ENCODE results near the gene P3H1. TPM values are rescaled to one million over a fixed set of nuclear protein-coding genes. Genes with fewer than 3 reads are reported as not detected.

P3H1 gene
- total RNA-seq, 4 donors from 2014 or later = 42.4 to 83.9 (median 65.1) TPM

GRCh38 chr1:42742617-42743316 lies 24.1 kb downstream of the P3H1 start:
- Histone ChIP-seq H3K27me3 (no peaks in the 10 kb centered on the region), H3K27ac (peak overlapping the region; percentile 21 to 85 (median 68)), H3K4me1 (peaks cover 0 to 45% (median 8%) of the 10 kb centered on the region in 4 donors), H3K9me3 (no peaks in the 10 kb centered on the region), H3K36me3 (peaks cover 0 to 24% (median 2%) of the 10 kb centered on the region in 3 donors), H3K4me3 (no peak overlapping the region)
- no peak for DNase-seq (ENCODE audit: low spot score in 2 of 2)
- 64% methylated on average over 9 of the region's 9 CpGs for WGBS, 2 donors
- no peak for TF ChIP-seq CTCF (IDR thresholded peaks at IDR 0.05)
- no peak for TF ChIP-seq POLR2A (IDR thresholded peaks at IDR 0.05)
- no peak for TF ChIP-seq EP300 (IDR thresholded peaks at IDR 0.05)

GRCh38 chr1:42742141-42742540 lies 24.7 kb downstream of the P3H1 start:
- Histone ChIP-seq H3K27ac (peak overlapping the region; percentile 21 to 85 (median 68)), H3K27me3 (no peaks in the 10 kb centered on the region), H3K36me3 (peaks cover 0 to 17% (median 2%) of the 10 kb centered on the region in 3 donors), H3K4me3 (no peak overlapping the region), H3K9me3 (no peaks in the 10 kb centered on the region), H3K4me1 (peaks cover 0 to 51% (median 8%) of the 10 kb centered on the region in 4 donors)
- WGBS, 2 donors = 71 to 78% methylated on average over 8 of the region's 8 CpGs
- DNase-seq (ENCODE audit: low spot score in 2 of 2) = no peak
- TF ChIP-seq POLR2A (IDR thresholded peaks at IDR 0.05) = no peak
- TF ChIP-seq CTCF (IDR thresholded peaks at IDR 0.05) = no peak
- TF ChIP-seq EP300 (IDR thresholded peaks at IDR 0.05) = no peak

- DNase-seq (ENCODE audit: low spot score in 2 of 2) = no peak
- 59 to 74% methylated on average over 2 to 4 of the region's 4 CpGs for WGBS, 2 donors
- Histone ChIP-seq H3K9me3 (no peaks in the 10 kb centered on the region), H3K36me3 (peaks cover 0 to 13% (median 2%) of the 10 kb centered on the region in 3 donors), H3K4me3 (no peak overlapping the region), H3K27ac (peak overlapping the region; percentile 21 to 85 (median 68)), H3K4me1 (peaks cover 0 to 52% (median 8%) of the 10 kb centered on the region in 4 donors), H3K27me3 (no peaks in the 10 kb centered on the region)
- no peak for TF ChIP-seq EP300 (IDR thresholded peaks at IDR 0.05)
- TF ChIP-seq POLR2A (IDR thresholded peaks at IDR 0.05) = no peak
- no peak for TF ChIP-seq CTCF (IDR thresholded peaks at IDR 0.05)
Measured at GRCh38 chr1:42741706-42742105, 25.1 kb downstream of the P3H1 start.

- H3K4me3 ChIP-seq = peak overlapping the region in 1 of 4 donors; percentile 51
- peak overlapping the region; percentile 54 to 85 (median 76) for H3K27ac ChIP-seq
- WGBS, 2 donors = 49 to 55% methylated on average over 16 to 17 of the region's 19 CpGs
- peaks cover 0 to 7% (median 1%) of the 10 kb centered on the region in 3 donors for H3K36me3 ChIP-seq
- H3K9me3 ChIP-seq = no peaks in the 10 kb centered on the region
- no peak for DNase-seq (ENCODE audit: low spot score in 2 of 2)
- H3K27me3 ChIP-seq = no peaks in the 10 kb centered on the region
- TF ChIP-seq POLR2A (IDR thresholded peaks at IDR 0.05) (no peak), EP300 (IDR thresholded peaks at IDR 0.05) (no peak), CTCF (IDR thresholded peaks at IDR 0.05) (no peak)
- peaks cover 0 to 56% (median 8%) of the 10 kb centered on the region in 4 donors for H3K4me1 ChIP-seq
Measured at GRCh38 chr1:42740851-42741580, 25.8 kb downstream of the P3H1 start.
